A673 (cell line): Measurements from ENCODE around the gene ZBTB16. TPM values are rescaled to one million over a fixed set of nuclear protein-coding genes. Genes with fewer than 3 reads are reported as not detected.

Source experiments
- BruUV-seq: library from RNA; stranded (reverse); fragments of 400-500 nt; replicated peaks from 2 replicates; lab custom pipeline; 2021; lab: Mats Ljungman, UMichigan
- CTCF ChIA-PET: fragments of 300-600 bp; sonication (Branson Sonifier 250); formaldehyde crosslinking; loops from one replicate; lab custom pipeline; 2022; ENCODE audit warnings: antibody characterized with exemption; lab: Charles Lee
- POLR2A ChIA-PET: fragments of 300-600 bp; sonication (Branson Sonifier 250); formaldehyde crosslinking; loops from one replicate; lab custom pipeline; 2022; ENCODE audit warnings: antibody characterized with exemption; ENCODE audit not compliant: low non-redundant PET; lab: Charles Lee
- DNase-seq: peaks from one replicate; pipeline ENCODE4 v3.0.0-alpha.2; 2015; ENCODE audit warnings: low spot score
- H3K27ac ChIP-seq: fragments of 200-600 bp; sonication (generic); 2 replicates; pipeline ENCODE4 v1.5.1; 2016; ENCODE audit warnings: mixed run types, low read depth, mild to moderate bottlenecking, mixed read lengths, antibody characterized with exemption, low read length; ENCODE audit not compliant: poor library complexity, severe bottlenecking
- H3K27me3 ChIP-seq: fragments of 200-600 bp; sonication (generic); replicated peaks from 2 replicates; pipeline ENCODE4 v1.6.1; 2017; ENCODE audit warnings: mixed run types, low read depth, mild to moderate bottlenecking, mixed read lengths, antibody characterized with exemption, low read length; ENCODE audit not compliant: insufficient read depth, poor library complexity
- H3K36me3 ChIP-seq: fragments of 200-600 bp; sonication (generic); 2 replicates; pipeline ENCODE4 v1.6.1; 2016; ENCODE audit warnings: mixed run types, mild to moderate bottlenecking, mixed read lengths, antibody characterized with exemption, low read length; ENCODE audit not compliant: insufficient read depth, poor library complexity, severe bottlenecking
- H3K4me1 ChIP-seq: fragments of 200-600 bp; sonication (generic); 2 replicates; pipeline ENCODE4 v1.6.1; 2017; ENCODE audit warnings: mixed run types, mild to moderate bottlenecking, mixed read lengths, antibody characterized with exemption, low read length; ENCODE audit not compliant: insufficient read depth, poor library complexity, severe bottlenecking
- H3K4me3 ChIP-seq: fragments of 200-600 bp; sonication (generic); 2 replicates; pipeline ENCODE4 v1.5.1; 2016; ENCODE audit warnings: low read depth, mixed run types, mild to moderate bottlenecking, mixed read lengths, low read length; ENCODE audit not compliant: poor library complexity, severe bottlenecking
- H3K9me3 ChIP-seq: fragments of 200-600 bp; sonication (generic); 2 replicates; pipeline ENCODE4 v1.6.1; 2016; ENCODE audit warnings: mixed run types, low read depth, mild to moderate bottlenecking, mixed read lengths, antibody characterized with exemption, low read length; ENCODE audit not compliant: poor library complexity, severe bottlenecking
- CTCF ChIP-seq: fragments of 300-800, 200-600 bp; sonication (generic); conservative IDR thresholded peaks from 2 replicates; pipeline ENCODE4 v1.5.1; 2017; ENCODE audit warnings: low read depth, mild to moderate bottlenecking, antibody characterized with exemption, low read length, moderate library complexity, mixed read lengths
- EZH2 ChIP-seq: fragments of 200-600 bp; sonication (generic); IDR thresholded peaks from 2 replicates; pipeline ENCODE4 v1.6.1; 2017; ENCODE audit warnings: borderline replicate concordance, low read depth, mild to moderate bottlenecking, mixed read lengths, antibody characterized with exemption, low read length; ENCODE audit not compliant: poor library complexity, severe bottlenecking
- intact Hi-C: fragments of 100-400 bp; cut with micrococcal nuclease; formaldehyde crosslinking; loops from one replicate; pipeline ENCODE4 v1.10.0; 2022; ENCODE audit not compliant: unreplicated experiment
- total RNA-seq: library from RNA; stranded (reverse); gene quantifications from 2 replicates; pipeline ENCODE4 v1.2.3, GENCODE V29; 2021

Gene ZBTB16
- total RNA-seq, 1 experiment from 2014 or later: 12.0 TPM

- intact Hi-C loops: no loop called here
- CTCF ChIA-PET: no interaction called here
- no peak overlapping the region for H3K27ac ChIP-seq
- H3K9me3 ChIP-seq: no peaks in the 10 kb centered on the region
- BruUV-seq: no TSS peak
- TF ChIP-seq CTCF (no peak), EZH2 (no peak)
- peaks cover 15% of the 10 kb centered on the region for H3K36me3 ChIP-seq
- POLR2A ChIA-PET: no interaction called here
- DNase-seq: no peak
- H3K4me3 ChIP-seq: no peak overlapping the region
- peaks cover 19% of the 10 kb centered on the region for H3K4me1 ChIP-seq
- peaks cover 21% of the 10 kb centered on the region for H3K27me3 ChIP-seq
Measured at GRCh38 chr11:114062272-114062671, 2.8 kb downstream of the ZBTB16 start.

DNA sequence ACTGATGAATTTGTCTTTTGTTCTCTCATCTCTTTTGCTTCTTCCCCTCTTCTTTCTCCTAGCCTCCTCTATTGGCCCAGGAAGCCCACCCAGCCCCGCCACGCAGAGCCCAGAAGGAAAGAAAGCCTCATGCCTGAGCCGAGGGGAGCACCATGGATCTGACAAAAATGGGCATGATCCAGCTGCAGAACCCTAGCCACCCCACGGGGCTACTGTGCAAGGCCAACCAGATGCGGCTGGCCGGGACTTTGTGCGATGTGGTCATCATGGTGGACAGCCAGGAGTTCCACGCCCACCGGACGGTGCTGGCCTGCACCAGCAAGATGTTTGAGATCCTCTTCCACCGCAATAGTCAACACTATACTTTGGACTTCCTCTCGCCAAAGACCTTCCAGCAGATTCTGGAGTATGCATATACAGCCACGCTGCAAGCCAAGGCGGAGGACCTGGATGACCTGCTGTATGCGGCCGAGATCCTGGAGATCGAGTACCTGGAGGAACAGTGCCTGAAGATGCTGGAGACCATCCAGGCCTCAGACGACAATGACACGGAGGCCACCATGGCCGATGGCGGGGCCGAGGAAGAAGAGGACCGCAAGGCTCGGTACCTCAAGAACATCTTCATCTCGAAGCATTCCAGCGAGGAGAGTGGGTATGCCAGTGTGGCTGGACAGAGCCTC, 3.8 kb downstream of the ZBTB16 start:
- DNase-seq: no peak
- peaks cover 15% of the 10 kb centered on the region for H3K36me3 ChIP-seq
- ChIA-PET CTCF (no interaction called here), POLR2A (no interaction called here)
- H3K9me3 ChIP-seq: no peaks in the 10 kb centered on the region
- H3K27me3 ChIP-seq: peaks cover 21% of the 10 kb centered on the region
- intact Hi-C loops: no loop called here
- H3K27ac ChIP-seq: no peak overlapping the region
- H3K4me3 ChIP-seq: no peak overlapping the region
- no TSS peak for BruUV-seq
- H3K4me1 ChIP-seq: peaks cover 10% of the 10 kb centered on the region
- no peak for TF ChIP-seq CTCF
- TF ChIP-seq EZH2: no peak

GRCh38 chr11:114063829-114064201, 4.3 kb downstream of the ZBTB16 start:
- intact Hi-C loops: no loop called here
- no peak for DNase-seq
- Histone ChIP-seq H3K27me3 (peaks cover 20% of the 10 kb centered on the region), H3K27ac (no peak overlapping the region), H3K4me1 (peaks cover 9% of the 10 kb centered on the region), H3K4me3 (no peak overlapping the region), H3K9me3 (no peaks in the 10 kb centered on the region), H3K36me3 (peaks cover 15% of the 10 kb centered on the region)
- BruUV-seq: no TSS peak
- CTCF ChIA-PET: no interaction called here
- POLR2A ChIA-PET: no interaction called here
- no peak for TF ChIP-seq EZH2
- no peak for TF ChIP-seq CTCF
